Subcutaneous adipose tissue (tissue), 4 donors: ENCODE results near the gene ZNF70. TPM values are rescaled to one million over a fixed set of nuclear protein-coding genes. Genes with fewer than 3 reads are reported as not detected.

Experiments used
- CTCF ChIP-seq: fragments of 450-650 bp; IDR thresholded peaks from one replicate; pipeline ENCODE4 v1.5.1; 2016; ENCODE audit warnings: low read depth, mild to moderate bottlenecking, control low read depth, antibody characterized with exemption, moderate library complexity
- total RNA-seq, 4 donors: library from RNA; depleted of rRNA; stranded (reverse); fragments of >200 nt; gene quantifications; one replicate each; pipeline ENCODE4 v1.1.0, GENCODE V29; 2016

Gene ZNF70
- total RNA-seq, 4 donors from 2014 or later: 2.9 to 7.0 (median 3.7) TPM

GRCh38 chr22:23722724-23723123 lies 28.2 kb downstream of the ZNF70 start:
- no peak for TF ChIP-seq CTCF

DNA sequence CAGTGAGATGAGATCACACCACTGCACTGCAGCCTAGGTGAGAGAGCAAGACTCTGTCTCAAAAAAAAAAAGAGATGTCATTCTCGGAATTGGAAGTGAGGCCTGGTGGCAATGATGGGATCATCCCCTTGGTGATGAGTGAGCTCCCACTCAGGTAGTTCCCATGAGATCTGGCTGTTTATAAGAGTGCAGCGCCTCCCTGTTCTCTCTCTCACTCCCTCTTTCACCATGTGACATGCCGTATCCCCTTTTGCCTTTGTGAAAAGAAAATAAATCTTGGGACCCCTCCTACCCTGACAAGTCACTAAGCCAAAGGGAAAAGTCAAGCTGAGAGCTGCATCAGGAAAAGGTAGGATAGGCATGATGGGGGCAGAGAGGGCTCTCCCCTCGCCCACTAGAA lies 28.8 kb downstream of the ZNF70 start:
- TF ChIP-seq CTCF: no peak

DNA sequence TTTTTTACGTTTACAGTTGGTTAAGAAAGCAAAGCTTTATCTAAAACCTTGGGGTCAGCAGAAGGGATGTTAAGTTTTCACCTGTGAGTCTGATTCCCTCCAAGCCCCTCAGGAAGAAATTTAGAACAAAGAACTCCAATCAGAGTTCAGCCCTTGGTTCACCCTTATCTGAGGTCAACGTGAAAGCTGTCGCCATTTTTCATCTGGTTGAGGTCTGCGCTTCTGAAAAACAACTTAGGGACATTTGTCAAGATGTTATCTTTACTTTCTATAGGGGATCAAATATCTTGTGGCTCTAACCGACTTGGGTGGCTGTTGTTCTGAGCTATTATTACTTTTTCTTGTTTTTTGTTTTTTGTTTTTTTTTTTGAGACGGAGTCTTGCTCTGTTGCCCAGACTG lies 30.1 kb downstream of the ZNF70 start:
- no peak for TF ChIP-seq CTCF

DNA sequence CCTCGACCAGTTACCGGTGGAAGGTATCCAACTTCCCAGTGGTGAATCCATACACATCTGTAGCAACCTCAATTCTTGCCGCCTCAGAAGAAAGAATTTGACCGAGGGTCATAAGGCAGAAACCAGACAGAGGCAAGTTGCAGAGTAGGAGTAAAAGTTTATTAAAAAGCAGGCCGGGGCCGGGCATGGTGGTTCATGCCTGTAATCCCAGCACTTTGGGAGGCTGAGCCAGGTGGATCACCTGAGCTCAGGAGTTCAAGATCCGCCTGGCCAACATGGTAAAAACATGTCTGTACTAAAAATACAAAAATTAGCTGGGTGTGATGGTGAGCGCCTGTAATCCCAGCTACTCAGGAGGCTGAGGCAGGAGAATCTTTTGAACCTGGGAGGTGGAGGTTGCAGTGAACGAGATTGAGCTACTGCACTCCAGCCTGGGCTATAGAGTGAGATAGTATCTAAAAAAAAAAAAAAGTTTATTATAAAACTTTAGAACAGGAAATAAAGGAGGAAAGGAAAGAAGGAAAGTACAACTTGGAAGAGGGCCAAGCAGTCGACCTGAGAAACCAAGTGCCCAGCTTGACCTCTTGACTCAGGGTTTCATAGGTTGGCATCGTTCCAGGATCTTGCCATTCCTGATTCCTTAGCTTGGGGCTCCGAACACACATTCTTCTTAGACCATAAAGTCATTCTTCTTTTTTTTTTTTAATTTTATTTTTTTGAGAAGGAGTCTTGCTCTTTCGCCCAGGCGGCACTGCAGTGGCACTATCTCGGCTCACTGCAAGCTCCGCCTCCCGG lies 32.3 kb downstream of the ZNF70 start:
- TF ChIP-seq CTCF: no peak

GRCh38 chr22:23716811-23717801 lies 33.8 kb downstream of the ZNF70 start:
- TF ChIP-seq CTCF: no peak

GRCh38 chr22:23715806-23716375 lies 35.0 kb downstream of the ZNF70 start:
- no peak for TF ChIP-seq CTCF
